HG03196 (cell line): ENCODE measurements around the gene BAG3.

Experiments
- ATAC-seq: cut with Tn5 transposase; IDR thresholded peaks from one replicate; pipeline ENCODE4 v1.9.1; 2021; ENCODE audit not compliant: unreplicated experiment

BAG3 gene

GRCh38 chr10:119725828-119726675, 74.9 kb downstream of the BAG3 start, which contains the start of gene INPP5F:
Gene INPP5F, plus strand, starts transcription at chr10:119726050. Its CDS starts 213 bp downstream, at chr10:119726263.
- ATAC-seq: peak; percentile 90

DNA sequence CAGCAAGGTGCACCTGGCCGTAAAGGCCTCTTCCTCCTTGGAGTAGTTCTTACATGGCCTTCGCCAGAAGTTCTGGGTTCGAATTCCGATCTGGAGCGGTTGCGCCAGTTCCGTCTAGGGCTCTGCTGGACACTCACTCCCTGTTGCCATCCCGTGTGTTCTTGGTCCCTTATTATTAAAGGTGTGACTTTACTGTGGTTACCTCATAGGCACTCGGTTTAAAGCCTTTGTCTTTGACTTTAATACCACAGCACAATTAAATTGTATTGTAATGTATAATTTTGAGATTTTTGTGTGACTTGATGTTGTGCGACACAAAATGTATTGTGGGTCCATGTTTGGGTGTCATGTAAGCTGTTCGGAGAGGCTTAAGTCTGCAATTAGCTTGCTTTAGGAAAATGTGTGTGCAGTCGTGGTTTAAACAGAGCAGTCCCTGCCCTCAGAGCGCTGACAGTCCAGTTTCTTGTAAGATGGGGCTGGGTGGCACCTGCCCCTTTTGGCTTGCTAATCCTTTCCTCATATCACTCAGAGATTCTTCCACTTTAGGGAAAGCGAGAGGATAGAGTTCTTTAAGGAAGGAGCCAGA, 75.6 kb downstream of the BAG3 start:
- no peak for ATAC-seq
